Trophoblast cell (in vitro differentiated cells and primary cell): ENCODE measurements around the gene SEPTIN3.

ENCODE experiments used
- DNase-seq, 2 donors: peaks; one replicate each; pipeline ENCODE4 v3.0.0-alpha.2; 2016
- H2AFZ ChIP-seq: 2 replicates; pipeline ENCODE4 v1.6.1; 2013; ENCODE audit warnings: low read length, moderate library complexity, mild to moderate bottlenecking; ENCODE audit not compliant: insufficient read depth, poor library complexity
- H2AK5ac ChIP-seq: 2 replicates; pipeline ENCODE4 v1.6.1; 2013; ENCODE audit warnings: mild to moderate bottlenecking, low read length
- H2BK120ac ChIP-seq: 2 replicates; pipeline ENCODE4 v1.6.1; 2013; ENCODE audit warnings: low read length, mild to moderate bottlenecking, moderate library complexity; ENCODE audit not compliant: insufficient read depth, poor library complexity
- H2BK12ac ChIP-seq: 2 replicates; pipeline ENCODE4 v1.6.1; 2013; ENCODE audit warnings: mild to moderate bottlenecking, low read length, moderate library complexity
- H2BK5ac ChIP-seq: 2 replicates; pipeline ENCODE4 v1.6.1; 2013; ENCODE audit warnings: low read length, low read depth, moderate library complexity, mild to moderate bottlenecking; ENCODE audit not compliant: poor library complexity
- H3K14ac ChIP-seq: 2 replicates; pipeline ENCODE4 v1.6.1; 2013; ENCODE audit warnings: mild to moderate bottlenecking, low read length
- H3K18ac ChIP-seq: 2 replicates; pipeline ENCODE4 v1.6.1; 2013; ENCODE audit warnings: mild to moderate bottlenecking, low read length
- H3K23ac ChIP-seq: 2 replicates; pipeline ENCODE4 v1.6.1; 2013; ENCODE audit warnings: low read length
- H3K27ac ChIP-seq: 2 replicates; pipeline ENCODE4 v1.5.1; 2013; ENCODE audit warnings: low read depth, mild to moderate bottlenecking, inconsistent platforms, low read length, moderate library complexity
- H3K27me3 ChIP-seq: 2 replicates; pipeline ENCODE4 v1.6.1; 2013; ENCODE audit warnings: inconsistent platforms, mild to moderate bottlenecking, low read length, moderate library complexity; ENCODE audit not compliant: insufficient read depth
- H3K36me3 ChIP-seq, 2 experiments: 1 replicate in 1 of 2; 2 replicates in 1 of 2; pipeline ENCODE4 v1.6.1; 2013; ENCODE audit warnings: low read length in 2 of 2, mild to moderate bottlenecking in 2 of 2, moderate library complexity in 1 of 2; ENCODE audit not compliant: insufficient read depth in 2 of 2, control insufficient read depth in 1 of 2
- H3K4ac ChIP-seq: 2 replicates; pipeline ENCODE4 v1.6.1; 2013; ENCODE audit warnings: low read depth, mild to moderate bottlenecking, low read length, moderate library complexity
- H3K4me1 ChIP-seq, 2 experiments: 1 replicate in 1 of 2; 2 replicates in 1 of 2; pipeline ENCODE4 v1.6.1; 2013; ENCODE audit warnings: low read length in 2 of 2, mild to moderate bottlenecking in 2 of 2, moderate library complexity in 1 of 2; ENCODE audit not compliant: insufficient read depth in 2 of 2, control insufficient read depth in 1 of 2
- H3K4me2 ChIP-seq: 2 replicates; pipeline ENCODE4 v1.6.1; 2013; ENCODE audit warnings: inconsistent platforms, mild to moderate bottlenecking, low read length, moderate library complexity
- H3K4me3 ChIP-seq: 2 replicates; pipeline ENCODE4 v1.5.1; 2013; ENCODE audit warnings: mild to moderate bottlenecking, low read depth, low read length, inconsistent platforms
- H3K79me1 ChIP-seq: one replicate; pipeline ENCODE4 v1.6.1; 2013; ENCODE audit warnings: low read length
- H3K79me2 ChIP-seq: 2 replicates; pipeline ENCODE4 v1.6.1; 2013; ENCODE audit warnings: low read length, mild to moderate bottlenecking; ENCODE audit not compliant: control insufficient read depth, insufficient read depth, poor library complexity
- H3K9ac ChIP-seq: 2 replicates; pipeline ENCODE4 v1.6.1; 2013; ENCODE audit warnings: mild to moderate bottlenecking, low read length
- H3K9me3 ChIP-seq: 2 replicates; pipeline ENCODE4 v1.6.1; 2013; ENCODE audit warnings: low read depth, mild to moderate bottlenecking, control low read depth, inconsistent platforms, low read length; ENCODE audit not compliant: insufficient read depth
- H4K12ac ChIP-seq: 2 replicates; pipeline ENCODE4 v1.6.1; 2013; ENCODE audit warnings: low read depth, mild to moderate bottlenecking, low read length, moderate library complexity
- H4K8ac ChIP-seq: 2 replicates; pipeline ENCODE4 v1.6.1; 2013; ENCODE audit warnings: low read depth, mild to moderate bottlenecking, low read length, moderate library complexity
- H4K91ac ChIP-seq: one replicate; pipeline ENCODE4 v1.6.1; 2013; ENCODE audit warnings: low read depth, mild to moderate bottlenecking, low read length, moderate library complexity
- WGBS: extraction: QIAGEN DNeasy Blood & Tissue Kit; methylation state at CpG from one replicate; pipeline ENCODE4 v1.1.7; 2013; ENCODE audit warnings: missing lambda C conversion rate; ENCODE audit not compliant: insufficient read length, insufficient coverage; ENCODE audit errors: extremely low coverage; 5-methylcytosine and 5-hydroxymethylcytosine counted together

Gene SEPTIN3

DNA sequence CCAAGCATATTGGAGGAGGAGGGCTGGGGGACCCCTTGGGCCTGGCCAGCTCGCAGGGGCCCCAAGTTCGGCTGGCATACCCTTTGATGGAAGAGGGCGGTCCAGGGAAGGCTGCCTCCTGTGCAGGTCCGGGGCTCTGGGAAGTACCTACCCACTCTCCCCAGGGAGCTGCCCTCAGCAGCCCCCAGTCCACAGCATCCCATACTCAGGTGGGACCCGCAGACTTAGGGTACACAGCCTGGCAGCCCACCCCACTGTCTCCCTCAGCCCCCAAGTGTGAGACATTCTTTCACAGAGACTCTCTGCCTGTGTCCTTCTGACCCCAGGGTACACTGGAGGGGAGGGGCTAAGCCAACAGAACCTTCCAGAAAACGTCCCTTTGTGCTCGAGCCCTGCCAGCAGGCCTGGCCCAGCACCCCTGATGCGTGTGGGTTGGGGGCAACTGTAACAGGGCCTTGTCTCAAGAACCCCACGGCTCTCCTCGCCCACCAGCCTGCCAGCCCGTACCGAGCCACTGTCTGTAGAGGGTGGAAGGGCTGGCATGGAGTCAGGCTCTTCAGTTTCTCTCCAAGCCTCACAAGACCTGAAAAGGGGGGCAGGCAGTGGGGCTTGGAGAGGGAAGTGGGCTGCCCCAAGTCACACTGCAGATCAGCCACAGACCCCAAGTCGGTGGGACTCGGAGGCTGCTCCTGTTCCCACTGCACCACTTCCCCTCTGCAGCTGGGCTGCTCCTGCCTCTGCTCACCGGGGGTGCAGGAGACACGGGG, 35.6 kb upstream of the SEPTIN3 start:
- no peak overlapping the region for H3K4me3 ChIP-seq
- no peaks in the 10 kb centered on the region for H3K27me3 ChIP-seq
- H3K27ac ChIP-seq, result no peak overlapping the region
- no peak overlapping the region for H4K91ac ChIP-seq
- peaks cover 3% of the 10 kb centered on the region for H3K9me3 ChIP-seq
- no peak overlapping the region for H3K18ac ChIP-seq
- no peak for DNase-seq
- H2BK12ac ChIP-seq, result no peak overlapping the region
- no peak overlapping the region for H3K9ac ChIP-seq
- H4K12ac ChIP-seq, result no peak overlapping the region
- H2AFZ ChIP-seq, result no peak overlapping the region
- no peak overlapping the region for H3K14ac ChIP-seq
- H3K23ac ChIP-seq, result no peak overlapping the region
- H3K4me1 ChIP-seq, result no peaks in the 10 kb centered on the region
- no peak overlapping the region for H2BK5ac ChIP-seq
- H3K4me2 ChIP-seq, result no peak overlapping the region
- no peak overlapping the region for H3K4ac ChIP-seq
- no CpG with 5 or more reads among the region's 16 CpGs for WGBS
- H2AK5ac ChIP-seq, result no peak overlapping the region
- H2BK120ac ChIP-seq, result no peak overlapping the region
- H3K36me3 ChIP-seq, result peaks cover 3 to 6% of the 10 kb centered on the region in 2 experiments
- H3K79me1 ChIP-seq, result no peaks in the 10 kb centered on the region
- H3K79me2 ChIP-seq, result no peaks in the 10 kb centered on the region
- no peak overlapping the region for H4K8ac ChIP-seq

DNA sequence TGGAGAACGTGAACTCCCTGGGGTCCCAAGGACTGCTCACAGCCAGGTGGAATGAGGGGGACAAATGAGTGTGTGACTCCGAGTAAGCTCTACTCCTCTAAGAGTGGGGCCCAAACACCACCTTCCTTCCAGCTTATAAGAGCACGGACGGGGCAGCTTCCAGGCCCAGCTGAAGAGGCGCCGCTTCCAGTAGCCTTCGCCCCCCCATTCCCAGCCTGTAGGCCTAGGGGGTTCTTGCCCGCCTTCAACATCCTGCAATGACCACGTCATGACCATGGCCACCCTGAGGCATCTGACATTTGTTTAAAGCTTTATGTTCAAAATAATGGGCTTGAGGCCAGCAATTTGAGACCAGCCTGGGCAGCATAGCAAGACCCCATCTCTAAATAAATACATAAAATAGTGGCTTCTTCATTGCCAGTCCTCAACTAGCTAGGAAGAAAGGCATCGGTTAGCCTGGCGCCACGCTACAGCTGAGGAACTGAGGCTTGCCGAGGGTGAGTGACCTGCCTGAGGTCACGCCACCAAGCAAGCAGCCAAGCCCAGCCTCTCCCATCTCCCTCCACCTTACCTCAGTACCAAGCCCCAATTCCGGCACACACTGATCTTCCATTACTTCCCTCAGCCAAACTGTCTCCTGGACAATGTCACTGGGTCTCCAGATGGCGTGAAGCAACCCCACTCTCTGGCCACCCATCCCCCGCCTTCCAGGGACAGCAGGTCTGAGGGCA, 34.8 kb upstream of the SEPTIN3 start:
- H4K8ac ChIP-seq, result no peak overlapping the region
- no peak overlapping the region for H2AFZ ChIP-seq
- H4K91ac ChIP-seq, result no peak overlapping the region
- H3K23ac ChIP-seq, result no peak overlapping the region
- no peak overlapping the region for H4K12ac ChIP-seq
- no peak overlapping the region for H2BK5ac ChIP-seq
- no peak overlapping the region for H2AK5ac ChIP-seq
- no CpG with 5 or more reads among the region's 17 CpGs for WGBS
- no peak overlapping the region for H2BK120ac ChIP-seq
- H3K4me2 ChIP-seq, result no peak overlapping the region
- peaks cover 3% of the 10 kb centered on the region for H3K9me3 ChIP-seq
- no peak overlapping the region for H3K14ac ChIP-seq
- H3K4me3 ChIP-seq, result no peak overlapping the region
- H3K79me1 ChIP-seq, result no peaks in the 10 kb centered on the region
- no peaks in the 10 kb centered on the region for H3K27me3 ChIP-seq
- H3K4ac ChIP-seq, result no peak overlapping the region
- no peak overlapping the region for H3K18ac ChIP-seq
- no peak overlapping the region for H3K9ac ChIP-seq
- no peak for DNase-seq
- no peaks in the 10 kb centered on the region for H3K79me2 ChIP-seq
- no peak overlapping the region for H3K27ac ChIP-seq
- no peaks in the 10 kb centered on the region for H3K4me1 ChIP-seq
- H3K36me3 ChIP-seq, result peaks cover 9 to 12% of the 10 kb centered on the region in 2 experiments
- H2BK12ac ChIP-seq, result no peak overlapping the region

DNA sequence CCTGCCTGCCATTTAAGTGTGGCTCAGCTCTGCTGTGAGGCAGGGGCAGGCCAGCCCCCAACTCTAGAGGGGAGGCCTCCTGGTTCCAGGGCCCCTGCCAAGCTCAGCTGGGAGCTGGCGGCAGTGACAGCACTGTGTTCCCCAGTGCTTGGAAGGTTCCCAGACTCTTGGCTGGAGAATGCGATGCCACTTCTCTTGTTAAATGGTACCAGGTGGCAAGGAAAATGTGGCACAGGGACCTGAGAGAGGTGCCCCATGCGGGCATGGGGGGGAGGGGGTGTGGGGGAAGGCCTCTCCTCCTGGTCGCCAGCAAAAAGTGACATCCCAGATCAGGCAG, 34.3 kb upstream of the SEPTIN3 start:
- Histone ChIP-seq H3K79me1 (no peaks in the 10 kb centered on the region), H2BK5ac (no peak overlapping the region), H3K4me3 (no peak overlapping the region), H3K9ac (no peak overlapping the region), H3K36me3 (peaks cover 9 to 12% of the 10 kb centered on the region in 2 experiments), H2AK5ac (no peak overlapping the region), H3K27ac (no peak overlapping the region), H4K12ac (no peak overlapping the region), H4K91ac (no peak overlapping the region), H3K27me3 (no peaks in the 10 kb centered on the region), H2BK120ac (no peak overlapping the region), H3K23ac (no peak overlapping the region), H3K14ac (no peak overlapping the region), H2AFZ (no peak overlapping the region), H3K4me2 (no peak overlapping the region), H3K18ac (no peak overlapping the region), H3K4ac (no peak overlapping the region), H4K8ac (no peak overlapping the region), H3K79me2 (no peaks in the 10 kb centered on the region), H2BK12ac (no peak overlapping the region), H3K4me1 (no peaks in the 10 kb centered on the region), H3K9me3 (peaks cover 3% of the 10 kb centered on the region)
- no peak for DNase-seq
- no CpG with 5 or more reads among the region's 4 CpGs for WGBS

DNA sequence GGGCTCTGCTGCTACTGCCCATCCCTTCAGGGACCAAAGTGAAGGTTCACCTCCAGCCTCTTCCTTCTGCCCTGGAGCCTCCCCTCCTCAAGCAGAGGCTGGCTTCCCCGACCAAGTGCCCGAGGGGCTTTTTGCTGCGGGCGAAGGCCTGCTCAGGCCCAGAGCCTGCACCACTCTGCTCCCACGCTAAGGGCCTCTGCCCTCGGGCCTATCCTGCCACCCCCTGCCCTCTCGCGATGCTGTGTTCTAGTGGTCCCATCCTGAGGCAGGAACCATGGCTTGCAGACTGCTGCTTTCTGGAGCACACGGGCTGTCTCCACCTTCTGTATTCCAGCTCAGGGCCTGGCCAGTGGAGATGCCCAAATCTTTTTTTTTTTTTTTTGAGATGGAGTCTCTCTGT, 33.7 kb upstream of the SEPTIN3 start:
- Histone ChIP-seq H3K4me2 (no peak overlapping the region), H4K8ac (no peak overlapping the region), H3K4me1 (no peaks in the 10 kb centered on the region), H3K36me3 (peaks cover 9 to 12% of the 10 kb centered on the region in 2 experiments), H3K4ac (no peak overlapping the region), H4K12ac (no peak overlapping the region), H3K9ac (no peak overlapping the region), H2BK12ac (no peak overlapping the region), H3K79me1 (no peaks in the 10 kb centered on the region), H3K27me3 (no peaks in the 10 kb centered on the region), H2AK5ac (no peak overlapping the region), H3K79me2 (no peaks in the 10 kb centered on the region), H4K91ac (no peak overlapping the region), H3K27ac (no peak overlapping the region), H3K9me3 (peaks cover 3% of the 10 kb centered on the region), H3K14ac (no peak overlapping the region), H2BK120ac (no peak overlapping the region), H3K18ac (no peak overlapping the region), H3K4me3 (no peak overlapping the region), H2BK5ac (no peak overlapping the region), H2AFZ (no peak overlapping the region), H3K23ac (no peak overlapping the region)
- DNase-seq, result no peak
- no CpG with 5 or more reads among the region's 9 CpGs for whole genome bisulfite sequencing
